RWPE1 (cell line): ENCODE results near the gene NUP155.
"Not testable (repeated sequence)": the region's sequence is repeated elsewhere in the genome, so short reads cannot be mapped to it uniquely, and the experiment has no call there.

Experiments
- CTCF ChIA-PET: fragments of 350-600 bp; sonication (Branson Sonifier 250); formaldehyde crosslinking; extraction: SDS; loops from one replicate; lab custom pipeline; 2021; lab: Yijun Ruan, JAX
- POLR2A ChIA-PET: fragments of 400-600 bp; formaldehyde crosslinking; extraction: SDS; loops from one replicate; lab custom pipeline; 2020; ENCODE audit warnings: antibody characterized with exemption; ENCODE audit not compliant: low non-redundant PET; lab: Yijun Ruan, JAX
- DNase-seq: peaks from one replicate; pipeline ENCODE4 v3.0.0; 2012; ENCODE audit warnings: low spot score
- H3K27ac ChIP-seq: fragments of 450-650 bp; 2 replicates; pipeline ENCODE4 v1.5.1; 2017
- TF ChIP-seq, protein P1 (sequence below): fragments of 450-650 bp; conservative IDR thresholded peaks from 2 replicates; pipeline ENCODE4 v1.5.1; 2017; ENCODE audit warnings: low read depth, mild to moderate bottlenecking

NUP155 gene

GRCh38 chr5:37304888-37305287 is 66.0 kb downstream of the NUP155 start:
- ChIA-PET POLR2A (no interaction called here), CTCF (interaction anchor here (0.7 kb wide), 1 partner anchor 47 kb away, joined by 3 read pairs; no protein-coding TSS in a partner anchor)
- TF ChIP-seq, protein P1, sequence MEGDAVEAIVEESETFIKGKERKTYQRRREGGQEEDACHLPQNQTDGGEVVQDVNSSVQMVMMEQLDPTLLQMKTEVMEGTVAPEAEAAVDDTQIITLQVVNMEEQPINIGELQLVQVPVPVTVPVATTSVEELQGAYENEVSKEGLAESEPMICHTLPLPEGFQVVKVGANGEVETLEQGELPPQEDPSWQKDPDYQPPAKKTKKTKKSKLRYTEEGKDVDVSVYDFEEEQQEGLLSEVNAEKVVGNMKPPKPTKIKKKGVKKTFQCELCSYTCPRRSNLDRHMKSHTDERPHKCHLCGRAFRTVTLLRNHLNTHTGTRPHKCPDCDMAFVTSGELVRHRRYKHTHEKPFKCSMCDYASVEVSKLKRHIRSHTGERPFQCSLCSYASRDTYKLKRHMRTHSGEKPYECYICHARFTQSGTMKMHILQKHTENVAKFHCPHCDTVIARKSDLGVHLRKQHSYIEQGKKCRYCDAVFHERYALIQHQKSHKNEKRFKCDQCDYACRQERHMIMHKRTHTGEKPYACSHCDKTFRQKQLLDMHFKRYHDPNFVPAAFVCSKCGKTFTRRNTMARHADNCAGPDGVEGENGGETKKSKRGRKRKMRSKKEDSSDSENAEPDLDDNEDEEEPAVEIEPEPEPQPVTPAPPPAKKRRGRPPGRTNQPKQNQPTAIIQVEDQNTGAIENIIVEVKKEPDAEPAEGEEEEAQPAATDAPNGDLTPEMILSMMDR = no peak
- DNase-seq = no peak
- H3K27ac ChIP-seq = no peak overlapping the region

- H3K27ac ChIP-seq = peak overlapping the region; percentile 30; the same call in 1 of the 2 replicates
- DNase-seq, POLR2A ChIA-PET: not testable (repeated sequence)
- CTCF ChIA-PET = interaction anchor here (0.6 to 0.9 kb wide), 2 partner anchors 48 to 553 kb away, joined by 3 to 4 read pairs; no protein-coding TSS in a partner anchor
These were observed 74.6 kb downstream of the NUP155 start for GRCh38 chr5:37296313-37296712.

- TF ChIP-seq, protein P1 = no peak
- ChIA-PET POLR2A (no interaction called here), CTCF (no interaction called here)
- H3K27ac ChIP-seq = no peak overlapping the region
- DNase-seq = no peak
These were observed 87.6 kb downstream of the NUP155 start for GRCh38 chr5:37283214-37283820.

- TF ChIP-seq, protein P1 = no peak
- no peak for DNase-seq
- ChIA-PET POLR2A (interaction anchor here (0.7 kb wide), 1 partner anchor 27 kb away, joined by 3 read pairs; no protein-coding TSS in a partner anchor), CTCF (interaction anchor here (0.6 to 0.7 kb wide), 2 partner anchors 91 to 153 kb away, joined by 3 to 4 read pairs; no protein-coding TSS in a partner anchor)
- H3K27ac ChIP-seq = no peak overlapping the region
These were observed 95.4 kb downstream of the NUP155 start for GRCh38 chr5:37275511-37275910.

DNA sequence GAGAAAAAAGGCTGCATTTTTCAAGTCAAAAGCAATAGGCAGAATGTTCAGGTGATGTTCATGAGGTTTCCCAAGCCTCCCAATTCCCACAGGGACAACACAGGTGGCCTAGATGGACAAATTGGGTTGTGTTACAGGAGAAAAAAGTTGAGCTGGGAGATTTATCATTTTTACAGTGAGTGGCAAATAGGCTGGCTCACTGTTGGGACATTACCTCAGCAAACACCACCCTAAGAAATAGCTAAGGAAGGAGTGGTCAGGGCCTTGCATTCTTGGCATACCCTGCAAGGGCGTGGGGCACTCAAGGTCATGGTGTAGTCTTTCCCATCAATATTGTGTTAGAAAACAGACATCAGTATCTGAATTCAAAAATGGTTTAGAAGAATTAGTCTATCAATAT is 98.4 kb downstream of the NUP155 start:
- ChIA-PET POLR2A (no interaction called here), CTCF (interaction anchor here (0.7 kb wide), 2 partner anchors 23 to 453 kb away, joined by 3 to 4 read pairs; no protein-coding TSS in a partner anchor)
- TF ChIP-seq, protein P1 = no peak
- H3K27ac ChIP-seq = peak overlapping the region; percentile 88
- DNase-seq = peak; percentile 88

GRCh38 chr5:37268100-37268499 is 102.8 kb downstream of the NUP155 start:
- POLR2A ChIA-PET, H3K27ac ChIP-seq, CTCF ChIA-PET, DNase-seq: not testable (repeated sequence)

DNA sequence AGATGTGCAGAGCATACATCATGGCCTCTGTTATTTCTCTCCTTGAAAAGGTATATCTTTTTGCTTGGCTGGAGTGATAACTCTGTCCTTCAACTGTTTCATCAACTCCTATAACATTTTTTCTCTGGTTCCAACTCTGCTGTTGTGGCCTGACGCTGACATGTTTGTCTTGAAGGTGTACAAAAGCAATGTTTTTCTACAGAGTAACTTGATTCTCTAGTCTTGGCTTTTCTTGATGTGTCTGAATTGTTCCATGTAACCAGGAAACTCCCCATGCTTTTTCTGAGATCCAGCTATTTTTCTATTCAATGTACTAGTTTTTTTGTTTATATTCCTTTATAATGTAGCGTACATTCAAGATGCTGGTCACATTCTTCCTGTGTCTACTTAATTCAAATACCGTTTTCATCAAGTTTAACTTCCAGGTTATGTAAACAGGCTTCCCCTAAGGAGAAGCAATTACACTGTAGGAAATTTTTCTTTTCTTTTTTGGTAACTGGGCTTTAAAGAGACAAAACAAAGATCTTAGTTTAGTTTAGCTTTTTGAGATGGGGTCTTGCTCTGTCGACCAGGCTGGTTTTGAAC is 115.0 kb downstream of the NUP155 start:
- no peak overlapping the region for H3K27ac ChIP-seq
- TF ChIP-seq, protein P1 = no peak
- CTCF ChIA-PET = interaction anchor here (0.7 kb wide), 1 partner anchor 47 kb away, joined by 3 read pairs; no protein-coding TSS in a partner anchor
- DNase-seq = no peak
- POLR2A ChIA-PET = no interaction called here
